NOMO-1 treated with DMSO at 0.1 percent for 48 hours (cell line): ENCODE measurements around the gene SIK3.

Experiments
- DNase-seq: peaks from one replicate; lab custom pipeline; 2025; ENCODE audit not compliant: unreplicated experiment; lab: John Stamatoyannopoulos, UW

Gene SIK3

GRCh38 chr11:116871248-116871647 lies 227.0 kb downstream of the SIK3 start:
- no peak for DNase-seq

- DNase-seq: no peak
Measured at GRCh38 chr11:116870054-116870453, 228.2 kb downstream of the SIK3 start.

GRCh38 chr11:116869610-116870009 lies 228.6 kb downstream of the SIK3 start:
- no peak for DNase-seq

- no peak for DNase-seq
Measured at GRCh38 chr11:116868066-116868465, 230.2 kb downstream of the SIK3 start.

- no peak for DNase-seq
Measured at GRCh38 chr11:116867619-116868018, 230.6 kb downstream of the SIK3 start.

- DNase-seq: no peak
Measured at GRCh38 chr11:116866804-116867455, 231.3 kb downstream of the SIK3 start.

GRCh38 chr11:116865696-116866095 lies 232.5 kb downstream of the SIK3 start:
- DNase-seq: no peak

GRCh38 chr11:116864531-116864930 lies 233.7 kb downstream of the SIK3 start:
- no peak for DNase-seq

- no peak for DNase-seq
Measured at GRCh38 chr11:116862951-116863350, 235.3 kb downstream of the SIK3 start.

- no peak for DNase-seq
Measured at GRCh38 chr11:116862185-116862584, 236.0 kb downstream of the SIK3 start.

- no peak for DNase-seq
Measured at GRCh38 chr11:116861539-116861938, 236.7 kb downstream of the SIK3 start.

- DNase-seq: no peak
Measured at GRCh38 chr11:116860303-116860702, 237.9 kb downstream of the SIK3 start.

GRCh38 chr11:116859175-116859574 lies 239.1 kb downstream of the SIK3 start:
- no peak for DNase-seq

- DNase-seq: no peak
Measured at GRCh38 chr11:116857936-116858335, 240.3 kb downstream of the SIK3 start.

- no peak for DNase-seq
Measured at GRCh38 chr11:116857316-116857715, 240.9 kb downstream of the SIK3 start.

GRCh38 chr11:116856423-116856822 lies 241.8 kb downstream of the SIK3 start:
- DNase-seq: no peak

GRCh38 chr11:116855413-116855812 lies 242.8 kb downstream of the SIK3 start:
- DNase-seq: no peak

GRCh38 chr11:116853461-116854073 lies 244.7 kb downstream of the SIK3 start:
- peak; percentile 89 for DNase-seq

GRCh38 chr11:116852261-116853031 lies 245.8 kb downstream of the SIK3 start:
- DNase-seq: peak; percentile 14

- peak; percentile 75 for DNase-seq
Measured at GRCh38 chr11:116851626-116852025, 246.6 kb downstream of the SIK3 start.

- no peak for DNase-seq
Measured at GRCh38 chr11:116849486-116849885, 248.7 kb downstream of the SIK3 start.

- no peak for DNase-seq
Measured at GRCh38 chr11:116849060-116849459, 249.2 kb downstream of the SIK3 start.
